Activated CD4-positive, alpha-beta T cell treated with anti-CD3 and anti-CD28 coated beads, Interleukin-2, amount 50 U/mL, for 1 hour (primary cell): ENCODE data around the gene CD7.

ENCODE experiments used
- DNase-seq: peaks from one replicate; pipeline ENCODE4 v3.0.0-alpha.2; 2020

The CD7 gene

DNA sequence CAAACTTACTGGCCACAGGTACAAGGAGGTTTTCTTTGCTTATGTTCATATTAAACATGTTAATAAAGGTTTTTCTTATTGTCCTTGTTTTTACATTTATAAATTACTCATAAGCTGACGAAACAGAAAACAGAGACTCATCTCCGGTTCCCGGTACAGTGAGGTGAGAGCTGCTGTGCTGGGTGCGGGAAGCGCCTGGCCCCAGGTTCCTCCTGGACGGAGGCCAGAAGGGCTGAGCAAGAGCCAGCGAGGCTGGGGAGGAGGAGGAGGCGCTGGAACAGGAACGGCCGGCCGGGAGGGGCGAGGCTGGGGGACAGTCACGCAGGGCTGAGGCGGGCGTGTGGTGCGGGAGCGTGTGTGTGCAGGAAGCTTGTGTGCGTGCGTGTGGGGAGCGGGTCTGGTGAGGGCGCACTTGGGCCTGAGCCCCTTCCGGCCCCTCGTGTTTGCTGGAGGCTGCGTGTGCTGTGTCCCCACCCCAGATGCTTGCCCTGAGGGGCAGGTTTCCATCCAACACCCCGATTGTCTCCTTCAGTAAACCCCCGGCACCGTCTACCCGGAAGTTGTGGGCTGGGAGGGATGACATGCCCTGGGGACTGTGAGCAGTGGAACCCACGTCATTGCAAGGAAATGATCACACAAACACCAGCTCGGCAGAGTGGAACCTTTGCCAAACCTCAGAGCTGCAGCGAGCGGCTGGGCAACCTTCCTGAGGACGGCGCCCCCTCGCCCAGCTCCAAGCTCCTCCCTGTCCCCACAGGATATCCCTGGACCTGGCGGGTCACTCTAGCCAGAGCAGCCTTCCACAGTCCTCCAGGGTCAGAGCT, 19.5 kb downstream of the CD7 start:
- peak; percentile 92 for DNase-seq

DNA sequence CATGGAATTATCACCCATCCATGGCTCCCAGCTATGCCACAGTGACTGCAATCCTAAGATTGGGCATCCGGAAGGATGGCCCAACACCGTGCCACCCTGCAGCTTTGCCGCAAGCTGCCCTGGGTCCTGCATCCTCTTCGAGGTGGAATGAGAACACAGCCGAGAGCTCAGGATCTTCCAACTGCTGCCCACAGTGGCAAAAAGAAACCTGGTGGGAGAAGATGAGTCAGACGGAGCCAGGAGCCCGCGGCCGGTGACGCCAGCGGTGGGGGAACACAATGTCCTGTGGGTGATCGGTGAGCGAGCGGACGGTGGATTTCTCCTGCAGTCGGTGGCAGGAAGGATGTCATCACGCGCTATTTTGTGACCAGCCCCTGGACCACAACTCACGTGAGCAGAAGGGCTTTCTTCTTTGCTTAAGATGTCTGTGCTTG, 20.1 kb downstream of the CD7 start:
- DNase-seq = peak; percentile 84

DNA sequence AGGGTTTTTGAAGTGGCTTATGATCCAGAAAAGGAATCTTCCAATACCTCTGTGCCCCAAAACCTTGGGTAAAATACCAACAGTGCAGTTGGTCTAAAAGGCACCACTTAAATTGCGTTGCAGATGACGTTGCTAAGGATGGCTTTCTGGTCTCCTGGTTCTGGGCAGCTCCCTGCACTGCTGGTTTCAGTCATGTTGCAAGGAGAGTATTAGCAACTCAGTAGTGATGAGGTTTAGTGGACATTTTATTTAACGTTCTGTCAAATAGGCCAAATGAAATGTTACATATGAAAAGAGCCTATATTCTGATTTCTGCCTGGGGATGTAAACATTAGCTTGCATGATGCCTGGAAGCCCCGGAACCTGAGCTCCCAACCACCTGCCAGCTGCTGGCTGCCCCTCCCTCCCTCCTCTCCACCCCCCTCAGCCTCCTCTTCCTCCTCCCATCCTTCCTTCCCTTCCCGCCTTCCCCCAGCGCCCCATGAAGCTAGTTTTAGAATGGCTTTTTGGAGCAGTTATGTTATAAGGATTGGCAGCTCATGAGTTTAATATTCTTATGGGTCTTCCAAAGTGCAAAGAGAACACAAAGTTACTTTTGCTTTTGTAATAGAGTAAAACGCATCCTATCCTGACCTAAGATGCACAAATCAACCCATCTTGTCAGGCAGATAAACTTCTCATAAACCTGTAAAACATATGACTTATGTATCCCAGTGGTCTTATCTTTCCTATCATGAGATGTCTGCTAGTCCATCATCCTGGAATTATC, 20.7 kb downstream of the CD7 start:
- no peak for DNase-seq

DNA sequence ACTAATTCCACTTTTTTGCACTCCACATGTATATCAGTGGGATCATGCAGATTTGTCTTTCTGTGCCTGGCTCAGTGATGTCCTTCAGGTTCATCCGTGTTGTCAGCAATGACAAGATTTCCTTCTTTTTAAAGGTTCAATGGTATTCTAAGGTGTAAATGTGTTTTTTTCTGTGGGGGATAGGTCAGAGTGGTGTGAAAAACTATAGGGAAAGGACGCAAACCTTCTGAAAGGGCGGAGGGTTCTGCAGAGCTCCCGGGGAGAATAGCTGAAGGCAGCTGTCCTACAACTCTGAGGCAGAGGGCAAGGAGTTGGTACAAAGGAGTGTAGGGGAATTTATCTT, 22.0 kb downstream of the CD7 start:
- DNase-seq = no peak

DNA sequence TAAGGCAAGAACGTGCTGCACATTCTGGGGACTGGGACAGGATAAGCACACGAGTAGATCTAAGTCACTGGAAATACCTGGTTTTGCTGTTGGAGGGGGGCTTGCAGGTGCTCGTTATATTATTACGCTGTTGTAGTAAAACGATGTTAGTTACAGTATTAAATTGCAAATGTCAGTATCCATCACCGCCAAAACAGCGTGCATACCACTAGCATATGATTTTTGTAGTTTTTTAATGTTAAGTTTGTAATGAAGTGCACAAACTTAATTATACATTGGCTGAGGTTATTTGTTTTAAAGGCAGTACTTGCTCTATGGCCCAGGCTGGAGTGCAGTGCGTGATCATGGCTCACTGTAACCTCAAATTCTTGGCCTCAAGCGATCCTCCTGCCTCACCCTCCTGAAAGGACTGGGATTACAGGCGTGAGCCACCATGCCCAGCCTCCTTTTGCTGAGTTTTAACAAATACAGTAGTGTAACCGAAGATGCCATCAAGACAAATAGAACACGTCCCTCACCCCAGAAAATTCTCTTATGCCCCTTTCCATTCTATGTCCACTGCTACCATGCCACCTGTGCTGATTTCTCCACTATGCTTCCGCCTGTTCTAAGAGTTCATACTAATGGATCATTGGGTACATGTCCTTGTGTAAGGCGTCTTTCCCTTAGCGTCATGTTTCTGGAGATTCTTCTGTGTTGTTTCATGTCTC, 23.2 kb downstream of the CD7 start:
- DNase-seq = no peak

DNA sequence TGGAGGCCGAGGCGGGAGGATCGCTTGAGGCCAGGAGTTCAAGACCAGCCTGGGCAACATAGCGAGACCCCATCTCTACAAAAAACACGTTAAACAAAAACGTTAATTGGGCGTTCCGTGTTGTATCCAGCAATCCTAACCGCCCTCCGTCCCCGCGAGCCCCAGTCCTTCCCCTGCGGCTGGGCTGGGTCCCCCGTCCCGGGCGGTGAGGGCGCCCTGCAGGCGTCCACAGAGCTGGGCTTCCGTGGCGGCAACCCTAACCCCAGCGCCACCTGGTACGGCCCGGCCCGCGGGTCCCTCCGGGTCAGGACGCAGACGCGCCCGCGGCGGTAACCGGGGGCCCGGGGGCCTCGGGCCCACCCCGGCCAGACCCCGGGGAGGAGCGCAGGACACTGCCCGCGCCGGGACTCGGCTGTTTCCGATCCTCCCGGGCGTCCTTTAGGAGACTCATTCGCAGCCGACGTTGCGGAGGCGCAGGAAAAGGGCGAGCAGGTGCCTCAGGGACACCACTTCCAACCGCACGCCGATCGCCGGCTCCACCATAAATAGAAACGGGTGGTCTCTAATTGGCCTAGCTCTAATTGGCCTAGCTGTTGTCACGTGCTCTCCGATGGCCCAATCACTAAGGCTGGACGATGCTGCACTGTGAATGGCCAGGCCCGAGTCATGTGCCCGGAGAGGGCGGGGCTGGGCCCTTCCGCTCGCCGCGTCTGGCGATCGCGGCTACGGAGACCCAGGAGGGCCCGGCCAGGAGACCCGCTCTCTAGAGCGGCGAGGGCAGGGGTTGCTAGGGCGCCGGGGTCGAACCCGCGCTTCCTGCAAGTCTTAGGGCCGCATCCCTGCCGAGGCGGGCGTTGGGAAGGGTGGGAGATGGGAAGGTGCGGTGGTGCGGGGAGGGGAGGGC, 24.9 kb downstream of the CD7 start:
- peak; percentile 88 for DNase-seq

DNA sequence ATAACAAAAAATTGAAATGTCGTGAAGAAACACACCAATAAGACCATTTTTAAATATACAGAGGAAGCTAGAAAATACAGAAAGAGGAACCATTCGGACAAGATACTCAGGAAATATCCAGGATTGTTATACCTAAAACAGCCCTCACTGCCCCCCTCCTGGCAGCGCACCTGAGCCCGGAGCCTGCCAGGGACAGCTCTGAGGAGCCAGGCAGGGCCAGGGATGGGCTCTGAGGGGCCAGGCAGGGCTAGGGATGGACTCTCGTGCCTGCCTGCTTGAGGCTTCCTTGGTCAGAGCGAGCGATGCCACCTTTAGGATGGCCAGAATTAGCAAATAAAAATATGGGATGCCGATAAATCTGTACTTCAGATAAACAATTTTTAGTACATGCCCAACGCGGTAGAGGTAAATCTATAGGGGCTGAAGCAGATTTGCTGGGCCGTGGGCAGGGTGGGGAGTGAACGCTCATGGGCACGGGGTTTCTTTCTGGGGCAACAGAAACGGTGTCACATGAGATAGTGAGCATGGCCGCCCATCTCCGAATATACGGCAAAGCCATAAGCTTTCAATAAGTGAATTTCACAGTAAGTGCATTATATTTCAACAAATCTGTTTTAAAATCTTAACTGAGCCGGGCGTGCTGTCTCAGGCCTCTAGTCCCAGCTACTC, 25.7 kb downstream of the CD7 start:
- DNase-seq = no peak

DNA sequence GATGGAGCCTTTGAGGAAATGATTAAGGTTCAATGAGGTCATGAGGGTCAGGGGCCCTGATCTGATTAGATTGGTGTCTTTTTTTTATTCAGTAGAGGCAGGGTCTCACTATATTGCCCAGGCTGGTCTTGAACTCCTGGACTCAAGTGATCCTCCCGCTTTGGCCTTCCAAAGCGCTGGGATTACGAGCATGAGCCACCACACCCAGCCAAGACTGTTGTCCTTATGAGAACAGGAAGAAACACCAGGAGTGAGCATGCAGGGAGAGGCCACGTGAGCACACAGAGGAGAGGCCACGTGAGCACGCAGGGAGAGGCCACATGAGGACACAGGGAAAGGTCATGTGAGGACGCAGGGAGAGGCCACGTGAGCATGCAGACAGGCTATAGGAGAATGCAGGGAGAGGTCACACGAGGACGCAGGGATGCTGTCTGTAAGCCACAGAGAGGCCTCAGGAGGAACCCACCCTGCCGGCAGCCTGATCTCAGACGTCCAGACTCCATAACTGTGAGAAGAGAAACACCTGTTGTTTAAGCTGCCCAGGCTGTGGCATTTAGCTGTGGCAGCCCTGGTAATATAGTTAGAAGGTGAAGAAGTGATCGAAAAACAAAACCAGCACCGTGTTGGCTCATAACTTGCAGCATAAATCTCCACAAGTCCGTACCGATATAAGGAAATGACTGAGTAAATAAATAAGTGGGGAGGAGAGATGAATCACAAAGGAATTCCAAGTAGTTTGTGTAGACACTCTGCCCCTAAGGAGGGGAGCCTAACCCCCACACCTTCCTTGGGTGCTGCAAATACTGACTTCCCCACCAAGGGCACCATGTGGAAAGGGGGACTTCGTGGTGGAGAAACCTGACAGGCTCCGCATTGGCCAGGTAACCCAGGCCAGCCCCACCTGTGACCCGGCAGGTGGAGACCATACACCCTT, 29.3 kb downstream of the CD7 start:
- no peak for DNase-seq

DNA sequence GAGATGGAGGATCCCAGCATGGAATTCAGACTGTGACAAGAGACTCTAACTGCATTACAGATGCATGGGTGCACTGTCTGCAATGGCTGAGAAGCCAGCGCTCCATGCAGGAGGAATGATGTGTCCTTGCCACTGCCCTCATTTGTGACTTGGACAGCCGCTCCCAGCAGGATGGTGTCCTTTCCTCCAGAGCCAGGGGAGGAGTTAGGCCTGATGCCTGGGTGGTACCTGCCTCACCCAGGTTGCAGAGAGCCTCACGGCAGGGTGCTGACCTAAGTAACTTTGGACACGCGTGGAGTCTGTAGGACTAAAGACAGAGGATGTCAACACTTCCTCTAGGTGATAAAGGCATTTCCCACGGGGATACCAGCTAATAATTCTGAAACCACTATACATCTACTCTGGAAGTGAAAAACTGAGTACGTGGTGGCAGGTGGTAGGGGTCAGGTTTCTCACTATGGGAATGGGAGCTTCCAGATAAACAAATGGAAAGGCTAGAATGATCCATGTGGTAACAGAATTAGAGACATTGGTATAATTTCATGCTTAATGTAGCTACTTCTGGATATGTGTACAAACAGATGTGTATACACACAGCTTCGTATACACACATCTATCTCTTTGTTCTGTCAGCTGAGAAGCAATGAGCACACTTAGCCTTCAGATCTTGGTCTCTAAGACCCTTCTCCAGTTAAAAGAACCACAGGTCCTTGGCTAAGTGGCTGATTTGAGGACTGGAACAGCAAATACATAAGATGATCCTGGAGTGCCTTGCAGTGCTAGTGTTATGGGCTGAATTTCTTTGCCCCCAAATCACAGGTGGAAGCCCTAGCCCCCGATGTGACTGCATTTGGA, 30.2 kb downstream of the CD7 start:
- DNase-seq = no peak

DNA sequence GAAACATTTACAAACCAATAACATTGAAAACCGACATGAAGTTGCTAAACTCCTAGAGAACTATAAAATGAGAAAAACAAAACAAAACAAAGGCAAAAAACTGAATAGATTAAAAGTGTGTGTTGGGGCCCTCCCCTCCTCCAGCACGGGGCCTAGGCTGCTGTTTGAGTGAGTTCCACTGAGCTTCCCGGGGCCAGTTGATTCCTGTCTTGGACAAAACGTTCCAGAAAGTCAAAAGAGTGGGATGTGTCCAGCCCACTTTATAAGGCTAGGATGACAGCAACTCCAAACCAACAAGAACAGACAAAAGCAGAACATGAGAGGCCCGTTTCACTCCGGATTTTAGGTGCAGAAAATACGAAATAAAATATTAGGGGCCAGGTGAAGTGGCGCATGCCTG, 32.3 kb downstream of the CD7 start:
- no peak for DNase-seq

DNA sequence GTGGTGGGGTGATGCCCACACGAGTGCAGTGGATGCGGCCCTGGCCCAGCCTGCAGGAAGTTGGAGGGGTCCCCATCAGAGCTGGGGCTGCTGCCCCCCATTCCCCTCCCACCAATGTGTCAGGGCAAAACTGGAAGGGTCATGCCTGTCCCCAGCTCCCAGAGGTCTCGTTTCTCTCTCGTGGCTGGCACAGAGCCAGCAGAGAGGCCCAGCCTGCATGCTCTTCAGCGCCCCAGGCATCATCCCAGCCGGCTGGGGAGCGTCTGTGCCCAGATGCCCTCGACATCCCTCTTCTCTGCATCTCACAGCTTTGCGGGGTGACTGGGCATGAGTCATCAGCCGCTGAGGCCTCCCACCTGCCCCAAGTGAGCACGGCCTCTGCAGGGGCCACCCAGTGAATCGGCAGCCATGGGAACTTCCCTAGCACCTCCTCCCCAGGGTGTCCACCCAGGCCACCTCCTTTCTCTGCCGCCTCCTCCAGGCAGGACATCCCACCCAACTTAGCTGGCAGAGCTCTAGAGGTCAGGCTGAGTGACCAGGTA, 34.1 kb downstream of the CD7 start:
- DNase-seq = no peak

DNA sequence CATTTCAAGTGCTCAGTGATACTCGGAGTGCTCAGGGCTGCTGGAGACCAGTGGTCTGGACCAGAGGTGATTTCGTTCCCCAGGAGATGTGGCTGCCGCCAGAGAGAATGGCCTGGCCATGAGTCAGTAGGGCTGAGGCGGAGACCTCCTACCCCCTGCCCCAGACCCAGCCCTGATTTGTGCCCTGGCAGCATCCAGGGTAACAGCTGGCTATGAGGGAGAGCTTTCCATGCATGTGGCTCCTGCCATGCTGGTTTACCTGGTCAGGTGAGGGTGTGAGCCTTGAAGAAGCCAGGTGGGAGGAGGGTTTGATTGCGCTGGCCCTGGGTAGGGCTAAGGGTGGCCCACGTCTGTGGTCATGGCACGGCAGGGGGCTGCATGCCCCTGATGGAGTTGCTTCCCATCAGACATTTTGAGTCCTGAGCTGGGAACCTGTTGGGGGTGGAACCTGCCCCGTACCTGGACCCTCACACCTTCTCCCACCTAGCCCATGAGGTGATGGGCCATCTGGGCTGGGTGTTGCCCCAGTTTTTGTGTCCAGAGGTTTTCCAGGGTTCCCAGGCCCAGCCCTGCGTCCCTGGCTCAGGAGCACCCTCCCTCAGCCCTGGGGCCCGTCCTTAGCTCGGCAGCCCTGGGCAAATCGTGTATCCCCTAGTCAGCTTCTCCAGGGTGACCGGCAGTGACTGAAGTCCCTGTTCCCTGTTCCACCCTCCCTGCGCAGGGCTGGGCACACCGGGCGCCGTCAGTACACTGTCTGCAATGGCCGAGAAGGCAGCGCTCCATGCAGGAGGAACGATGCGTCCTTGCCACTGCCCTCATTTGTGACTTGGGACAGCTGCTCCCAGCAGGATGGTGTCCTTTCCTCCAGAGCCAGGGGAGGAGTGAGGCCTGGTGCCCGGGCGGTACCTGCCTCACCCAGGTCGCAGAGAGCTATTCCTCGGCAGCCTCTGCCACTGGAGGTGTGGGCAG, 34.9 kb downstream of the CD7 start:
- no peak for DNase-seq

DNA sequence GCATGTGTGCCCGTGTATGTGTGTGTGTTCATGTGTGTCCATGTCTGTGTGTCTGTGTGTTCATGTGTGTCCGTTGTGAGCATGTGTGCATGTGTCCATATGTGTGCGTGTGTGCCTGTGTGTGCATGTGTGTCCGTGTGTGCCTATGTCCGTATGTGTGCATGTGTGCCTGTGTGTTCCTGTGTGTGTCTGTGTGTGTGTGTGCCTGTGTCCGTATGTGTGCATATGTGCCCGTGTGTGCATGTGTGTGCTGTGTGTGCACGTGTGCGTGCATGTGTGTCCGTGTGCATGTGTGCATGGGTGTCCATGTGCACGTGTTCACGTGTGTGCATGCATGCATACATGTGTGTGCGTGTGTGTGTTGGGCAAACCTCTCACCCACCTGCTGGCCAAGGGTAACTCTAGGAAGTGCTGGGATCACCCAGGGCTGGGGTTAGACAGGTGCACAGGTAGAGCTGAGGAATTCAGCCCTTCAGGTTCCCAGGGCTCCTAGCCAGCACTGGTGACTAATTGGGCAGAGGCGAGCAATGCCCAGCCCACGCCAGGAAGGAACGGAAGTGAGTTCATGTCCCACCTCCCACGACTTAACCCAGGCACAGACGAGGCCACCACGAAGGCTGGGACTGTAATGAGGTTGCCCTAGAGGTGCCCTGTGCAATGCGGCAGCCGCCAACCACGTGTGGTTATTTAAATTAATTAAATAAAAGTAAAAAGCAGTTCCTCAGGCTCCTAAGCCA, 35.7 kb downstream of the CD7 start:
- DNase-seq = no peak

DNA sequence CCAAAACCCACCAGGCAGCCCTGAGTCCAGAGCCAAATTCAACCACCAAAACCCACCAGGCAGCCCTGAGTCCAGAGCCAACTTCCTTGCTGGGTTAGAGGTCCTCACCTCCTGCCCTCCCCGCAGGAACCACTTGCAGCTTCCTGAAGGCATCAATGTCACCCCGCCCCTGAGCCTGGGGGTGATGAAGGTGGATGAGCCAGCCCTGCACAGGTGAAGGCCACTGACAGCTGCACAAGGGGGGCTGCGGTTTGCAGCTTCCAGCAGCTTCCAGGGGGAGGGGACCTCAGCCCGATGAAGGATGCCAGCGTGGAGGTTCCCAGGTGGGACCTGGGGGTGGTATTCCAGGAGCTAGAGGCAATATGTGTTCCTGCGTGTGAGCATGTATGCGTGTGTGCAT, 36.3 kb downstream of the CD7 start:
- no peak for DNase-seq

DNA sequence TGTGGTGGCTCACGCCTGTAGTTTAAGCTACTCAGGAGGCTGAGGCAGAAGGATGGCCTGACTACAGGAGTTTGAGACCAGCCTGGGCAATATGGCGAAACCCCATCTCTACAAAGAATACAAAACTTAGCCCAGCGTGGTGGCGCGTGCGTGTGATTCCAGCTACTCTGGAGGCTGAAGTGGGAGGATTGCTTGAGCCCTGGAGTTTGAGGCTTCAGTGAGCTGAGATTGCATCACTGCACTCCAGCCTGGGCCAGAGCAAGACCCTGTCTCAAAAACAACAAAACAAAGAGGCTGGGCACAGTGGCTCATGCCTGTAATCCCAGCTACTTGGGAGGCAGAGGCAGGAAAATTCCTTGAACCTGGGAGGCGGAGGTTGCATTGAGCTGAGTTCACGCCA, 36.9 kb downstream of the CD7 start:
- DNase-seq = no peak

DNA sequence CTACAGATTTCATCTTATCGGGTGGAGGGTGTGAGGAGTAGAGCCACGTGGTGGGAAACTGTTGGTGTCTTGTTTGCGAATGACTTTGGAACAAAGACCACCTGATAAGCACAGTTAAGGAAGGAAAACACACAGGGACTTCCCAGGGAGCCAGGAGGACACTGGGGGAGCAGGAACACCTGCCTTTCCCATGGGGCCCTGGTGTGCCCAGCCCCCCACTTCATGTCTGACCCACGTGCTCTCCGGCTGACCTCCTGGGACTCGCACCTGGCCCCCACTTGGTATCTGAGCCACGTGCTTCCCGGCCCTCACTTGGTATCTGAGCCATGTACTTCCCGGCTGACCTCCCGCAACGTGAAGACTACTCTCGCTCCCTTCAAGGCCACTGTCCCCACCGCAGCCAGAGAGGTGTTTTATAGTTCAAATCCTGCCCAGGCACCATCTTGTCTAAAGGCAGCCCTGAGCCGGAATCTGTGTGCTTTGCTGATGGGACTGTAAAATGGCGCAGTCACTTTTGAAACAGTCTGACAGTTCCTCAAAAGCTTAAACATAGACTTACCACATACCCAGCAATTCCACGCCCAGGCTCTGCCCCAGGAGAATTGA, 38.5 kb downstream of the CD7 start:
- no peak for DNase-seq

DNA sequence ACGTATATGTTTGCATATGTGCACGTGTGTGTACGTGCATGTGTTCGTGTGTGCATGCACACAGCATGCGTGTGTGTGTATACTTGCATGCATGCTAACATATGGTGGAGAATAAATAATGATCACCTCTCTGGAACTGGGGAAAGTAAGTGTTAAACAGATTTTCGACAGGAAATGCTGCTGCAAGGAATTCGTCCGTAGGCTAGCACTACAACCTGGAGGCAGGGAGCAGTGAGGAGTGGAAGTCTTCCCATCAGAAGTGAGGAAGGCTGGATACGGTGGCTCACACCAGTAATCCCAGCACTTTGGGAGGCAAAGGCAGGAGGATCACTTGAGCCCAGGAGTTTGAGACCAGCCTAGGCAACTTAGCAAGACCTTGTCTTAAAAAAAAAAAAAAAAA, 39.1 kb downstream of the CD7 start:
- DNase-seq = no peak
